Measurements from ENCODE around the gene PSME2. TPM values are rescaled to one million over a fixed set of nuclear protein-coding genes. Genes with fewer than 3 reads are reported as not detected.
A peak's percentile ranks its signal among the peaks of the same experiment; 100 is the strongest.

Gene PSME2
- total RNA-seq, 1 donor from 2014 or later: 108 TPM

DNA sequence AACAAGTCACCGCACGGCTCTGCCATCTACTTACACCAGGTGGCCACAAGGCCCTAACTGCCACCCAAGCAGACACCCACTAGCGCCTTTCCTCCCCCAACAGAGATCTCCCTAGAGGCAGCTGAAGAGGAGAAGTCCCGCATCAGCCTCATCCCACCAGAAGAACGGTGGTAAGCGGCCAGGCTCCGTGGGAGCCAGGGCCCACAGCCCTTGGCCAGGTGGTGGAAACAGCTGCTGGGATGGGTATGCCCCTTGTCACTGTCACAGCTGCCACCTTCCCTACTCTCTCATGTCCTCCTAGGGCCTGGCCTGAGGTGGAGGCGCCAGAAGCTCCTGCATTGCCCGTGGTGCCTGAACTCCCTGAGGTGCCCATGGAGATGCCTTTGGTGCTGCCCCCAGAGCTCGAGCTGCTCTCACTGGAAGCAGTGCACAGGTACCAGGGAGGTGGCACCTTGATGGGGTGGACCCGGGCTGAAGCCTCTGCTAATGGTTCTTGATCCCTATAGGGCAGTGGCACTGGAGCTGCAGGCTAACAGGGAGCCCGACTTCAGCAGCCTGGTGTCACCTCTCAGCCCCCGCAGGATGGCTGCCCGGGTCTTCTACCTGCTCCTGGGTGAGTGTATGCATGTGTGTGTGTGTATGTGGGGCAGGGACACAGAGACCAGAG lies 33.0 kb upstream of the PSME2 start:
- DNase-seq: no peak

DNA sequence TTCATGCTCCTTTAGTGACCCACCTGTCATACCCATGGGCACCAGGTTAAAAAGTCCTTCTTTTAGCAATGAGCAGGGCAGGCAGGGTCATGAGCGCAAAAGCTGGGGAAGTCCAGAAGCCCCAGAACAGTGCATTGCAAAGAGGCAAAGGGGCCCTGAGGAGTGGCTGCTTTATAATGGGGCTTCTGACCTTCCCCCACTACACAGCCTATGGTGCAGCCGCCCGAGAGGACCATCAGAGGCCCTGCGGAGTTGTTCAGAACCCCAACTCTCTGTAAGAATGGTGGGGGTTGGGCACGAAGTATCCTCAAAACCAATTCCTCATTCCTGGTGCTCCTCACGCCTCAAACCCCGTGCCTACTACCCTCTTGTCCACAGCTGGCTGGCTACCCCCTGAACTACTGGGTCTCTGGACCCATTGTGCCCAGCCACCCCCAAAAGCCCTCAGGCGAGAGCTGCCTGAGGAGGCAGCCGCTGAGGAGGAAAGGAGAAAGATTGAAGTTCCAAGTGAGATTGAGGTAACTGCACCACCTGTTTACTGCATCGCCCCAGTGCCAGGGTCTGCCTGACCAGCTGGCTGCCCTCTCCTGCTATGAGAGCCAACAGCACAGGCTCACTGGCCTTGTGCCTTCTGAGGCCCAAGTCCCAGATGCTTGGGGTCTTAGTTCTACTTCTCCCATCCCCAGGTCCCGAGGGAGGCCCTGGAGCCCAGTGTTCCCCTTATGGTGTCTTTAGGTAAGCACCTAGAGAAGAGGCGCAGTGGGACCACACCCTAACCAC lies 32.2 kb upstream of the PSME2 start:
- no peak for DNase-seq

DNA sequence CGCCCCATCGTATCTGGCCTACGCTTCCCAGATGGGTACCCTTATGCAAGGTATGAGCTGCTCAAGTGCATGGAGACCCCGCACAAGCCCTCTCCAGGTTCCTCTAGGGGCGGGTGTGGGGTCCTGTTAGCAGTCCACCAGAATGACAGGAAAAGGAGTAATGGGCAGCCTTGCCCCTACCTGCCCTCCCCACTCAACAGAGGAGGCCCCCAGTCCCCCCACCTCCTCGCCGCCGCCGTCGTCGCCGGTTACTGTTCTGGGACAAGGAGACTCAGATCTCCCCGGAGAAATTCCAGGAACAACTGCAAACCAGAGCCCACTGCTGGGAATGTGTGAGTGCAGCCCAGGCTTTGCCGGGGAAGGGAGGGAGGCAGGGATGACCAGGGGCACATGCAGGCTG lies 31.5 kb upstream of the PSME2 start:
- no peak for DNase-seq

DNA sequence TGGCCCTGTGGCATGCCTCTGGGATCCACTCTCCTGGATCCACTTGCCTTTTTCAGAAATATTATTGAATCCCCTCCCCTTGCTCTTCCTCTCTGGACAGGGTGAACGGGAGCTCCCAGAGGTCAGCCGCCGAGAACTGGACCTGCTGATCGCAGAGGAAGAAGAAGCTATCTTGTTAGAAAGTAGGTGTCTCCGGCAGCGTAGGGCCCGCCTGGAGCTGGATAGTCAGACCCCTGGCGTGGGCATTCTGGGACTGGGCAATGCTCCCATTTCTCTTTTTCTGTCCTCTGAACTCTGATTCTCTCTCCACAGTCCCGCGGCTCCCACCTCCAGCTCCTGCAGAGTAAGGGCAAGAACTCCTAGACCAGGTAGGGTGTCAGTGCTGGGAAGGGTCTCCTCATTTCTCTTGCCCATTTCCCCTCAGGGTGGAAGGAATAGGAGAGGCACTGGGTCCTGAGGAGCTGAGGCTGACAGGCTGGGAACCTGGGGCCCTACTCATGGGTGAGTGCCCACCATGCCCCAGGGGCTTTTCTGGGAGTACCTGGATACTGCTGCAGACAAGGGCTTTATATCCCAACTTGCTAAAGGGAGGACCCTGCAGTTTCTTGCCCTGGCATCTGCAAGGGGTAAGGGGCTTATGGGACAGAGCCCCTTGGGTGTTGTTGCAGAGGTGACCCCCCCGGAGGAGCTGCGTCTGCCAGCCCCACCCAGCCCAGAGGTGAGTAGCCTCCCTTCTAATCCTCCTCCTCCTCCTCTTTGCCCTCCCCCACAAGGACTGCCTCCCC lies 30.8 kb upstream of the PSME2 start:
- DNase-seq: no peak

DNA sequence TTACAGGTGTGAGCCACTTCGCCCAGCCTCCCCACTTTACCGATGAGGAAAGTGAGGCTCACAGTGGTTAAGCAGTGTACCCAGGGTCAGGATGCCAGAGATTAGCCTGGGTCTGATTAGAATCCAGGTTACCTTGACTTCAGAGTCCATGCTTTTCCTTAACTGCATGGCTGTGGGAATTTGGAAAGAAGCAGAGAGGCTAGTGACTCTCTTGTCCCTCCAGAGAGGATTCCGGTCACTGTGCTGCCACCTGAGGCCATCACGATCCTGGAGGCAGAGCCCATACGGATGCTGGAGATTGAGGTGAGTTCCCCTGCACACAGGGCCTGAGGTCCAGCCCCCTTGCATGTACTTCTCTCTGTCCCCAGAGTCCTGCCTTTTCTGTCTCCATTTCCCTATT lies 30.2 kb upstream of the PSME2 start:
- no peak for DNase-seq

DNA sequence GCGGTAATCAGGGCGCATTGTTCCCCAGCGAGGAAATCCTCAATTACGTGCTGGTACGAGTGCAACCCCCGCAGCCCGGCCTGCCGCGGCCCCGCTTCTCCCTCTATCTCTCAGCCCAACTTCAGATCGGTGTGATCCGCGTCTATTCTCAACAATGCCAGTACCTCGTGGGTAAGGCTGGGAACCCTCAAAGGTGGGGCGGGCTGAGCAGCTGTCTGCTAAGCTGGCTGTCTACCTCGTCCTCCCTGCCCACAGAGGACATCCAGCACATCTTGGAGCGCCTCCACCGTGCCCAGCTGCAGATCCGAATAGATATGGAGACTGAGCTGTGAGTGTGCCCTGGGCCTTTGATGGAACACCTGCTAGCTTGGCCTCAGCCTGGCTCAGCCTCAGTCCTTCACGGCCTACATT lies 26.5 kb upstream of the PSME2 start:
- no peak for DNase-seq

DNA sequence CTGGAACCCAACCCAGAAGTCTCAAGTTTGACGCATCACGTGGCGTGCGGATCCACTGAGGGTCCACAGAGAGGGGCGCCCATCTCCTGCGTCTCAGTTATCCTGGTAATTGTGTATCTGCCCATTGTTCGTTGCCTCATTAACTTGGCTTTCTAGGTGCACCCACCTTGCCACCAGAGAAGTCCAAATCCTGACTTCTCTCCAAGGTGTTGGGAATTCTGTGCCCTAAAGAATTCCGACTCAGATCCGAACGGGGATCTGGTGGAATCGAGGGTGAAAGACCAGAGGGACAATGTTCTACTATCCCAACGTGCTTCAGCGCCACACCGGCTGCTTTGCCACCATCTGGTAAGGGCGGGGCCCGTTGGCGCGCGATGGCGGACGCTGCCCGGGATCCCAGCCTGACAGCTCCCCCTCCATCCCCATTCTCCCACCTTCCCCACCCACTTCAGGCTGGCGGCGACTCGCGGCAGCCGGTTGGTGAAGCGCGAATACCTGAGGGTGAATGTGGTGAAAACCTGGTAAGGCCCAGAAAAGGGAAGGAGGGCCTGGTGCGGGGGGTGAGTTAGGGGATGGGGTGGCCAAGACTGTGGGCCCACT lies 26.0 kb upstream of the PSME2 start:
- no peak for DNase-seq

DNA sequence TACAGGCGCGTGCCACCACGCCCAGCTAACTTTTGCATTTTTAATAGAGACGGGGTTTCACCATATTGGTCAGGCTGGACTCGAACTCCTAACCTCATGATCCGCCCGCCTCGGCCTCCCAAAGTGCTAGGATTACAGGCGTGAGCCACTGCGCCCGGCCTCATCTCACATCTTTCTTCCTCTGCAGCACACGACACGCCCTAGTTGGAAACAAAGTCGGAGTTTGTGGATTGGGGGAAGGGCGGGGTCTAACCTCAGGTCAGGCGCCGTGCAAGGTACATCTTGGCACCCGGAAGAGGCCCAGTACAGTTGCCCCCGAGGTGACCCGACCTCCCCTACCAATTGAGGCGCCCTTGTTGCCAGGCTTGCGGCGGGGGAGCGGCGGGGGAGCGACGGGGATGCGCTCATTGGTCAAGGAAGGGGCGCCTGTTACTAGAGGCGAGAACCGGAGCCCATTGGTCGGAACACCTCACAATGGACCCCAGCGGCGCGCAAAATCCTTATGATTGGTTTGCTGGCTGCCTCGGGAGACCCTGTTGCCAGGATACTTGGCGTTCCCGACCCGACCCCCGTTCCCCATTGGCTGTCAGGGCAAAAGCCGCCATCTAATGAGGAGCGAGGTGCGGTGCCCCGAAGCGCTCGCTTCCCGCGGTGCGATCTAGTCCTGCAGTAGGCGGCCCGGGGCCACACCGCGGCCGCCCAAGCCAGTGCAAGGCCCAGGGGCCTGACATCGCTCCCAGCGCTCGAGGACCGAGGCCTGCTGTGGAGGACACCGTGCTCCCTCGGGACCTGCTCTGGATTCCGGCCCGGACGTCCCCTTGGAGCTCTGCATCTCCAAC lies 25.2 kb upstream of the PSME2 start, which contains the start of gene REC8:
Gene REC8 (plus strand): TSS at position 659 of the 839 bp plus-strand sequence. CDS start 473 bp downstream, outside the sequence.
- DNase-seq: peak; percentile 97

DNA sequence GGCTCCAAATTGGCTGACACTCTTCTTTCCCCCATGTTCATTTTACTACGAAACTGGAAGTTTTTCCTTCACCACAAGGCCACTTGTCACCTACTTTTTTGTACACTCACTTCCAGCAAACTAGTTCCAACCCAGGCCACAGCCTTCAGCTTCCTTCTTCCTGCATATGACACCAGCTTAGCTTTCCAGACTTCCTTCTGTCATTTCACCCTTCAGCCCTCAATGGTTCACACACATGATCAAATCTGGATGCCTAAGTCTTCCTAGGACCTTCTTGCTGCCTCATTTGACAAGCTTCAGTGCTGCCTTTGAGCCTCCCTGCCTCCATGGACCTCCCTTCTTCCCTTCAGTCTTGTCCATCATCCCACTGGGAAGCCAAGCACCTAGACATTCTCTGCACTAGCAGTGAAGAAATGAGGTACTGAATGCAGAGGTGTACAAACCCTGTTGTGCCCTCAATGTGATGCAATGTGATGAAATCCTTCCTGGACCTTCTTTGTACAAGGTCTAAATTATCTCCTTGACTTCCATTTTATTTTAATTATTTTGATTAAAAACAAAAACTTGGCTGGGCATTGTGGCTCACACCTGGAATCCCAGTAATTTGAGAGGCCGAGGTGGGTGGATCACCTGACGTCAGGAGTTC lies 21.2 kb upstream of the PSME2 start:
- DNase-seq: no peak

DNA sequence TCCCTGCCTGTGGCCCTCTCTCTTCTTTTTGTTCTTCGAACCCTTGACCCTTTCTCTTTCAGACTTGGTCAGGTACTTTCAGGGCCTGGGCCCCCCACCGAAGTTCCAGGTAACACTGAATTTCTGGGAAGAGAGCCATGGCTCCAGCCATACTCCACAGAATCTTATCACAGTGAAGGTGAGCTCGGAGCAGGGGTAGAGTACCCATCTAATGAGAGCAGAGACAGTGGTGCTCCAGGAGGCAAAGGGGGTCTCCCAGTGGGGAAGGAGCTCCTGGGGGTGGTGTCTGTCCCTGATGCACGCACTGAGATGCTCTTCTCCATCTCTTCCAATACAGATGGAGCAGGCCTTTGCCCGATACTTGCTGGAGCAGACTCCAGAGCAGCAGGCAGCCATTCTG lies 19.4 kb upstream of the PSME2 start:
- DNase-seq: no peak

DNA sequence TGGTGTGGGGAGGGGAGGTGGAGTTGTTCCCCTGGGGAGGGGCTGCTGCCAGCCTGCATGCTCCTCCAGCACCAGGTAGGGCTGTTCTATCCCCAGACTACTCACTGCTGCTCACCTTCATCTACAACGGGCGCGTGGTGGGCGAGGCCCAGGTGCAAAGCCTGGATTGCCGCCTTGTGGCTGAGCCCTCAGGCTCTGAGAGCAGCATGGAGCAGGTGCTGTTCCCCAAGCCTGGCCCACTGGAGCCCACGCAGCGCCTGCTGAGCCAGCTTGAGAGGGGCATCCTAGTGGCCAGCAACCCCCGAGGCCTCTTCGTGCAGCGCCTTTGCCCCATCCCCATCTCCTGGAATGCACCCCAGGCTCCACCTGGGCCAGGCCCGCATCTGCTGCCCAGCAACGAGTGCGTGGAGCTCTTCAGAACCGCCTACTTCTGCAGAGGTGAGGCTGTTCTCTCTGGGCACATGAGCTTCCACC lies 18.1 kb upstream of the PSME2 start:
- no peak for DNase-seq

DNA sequence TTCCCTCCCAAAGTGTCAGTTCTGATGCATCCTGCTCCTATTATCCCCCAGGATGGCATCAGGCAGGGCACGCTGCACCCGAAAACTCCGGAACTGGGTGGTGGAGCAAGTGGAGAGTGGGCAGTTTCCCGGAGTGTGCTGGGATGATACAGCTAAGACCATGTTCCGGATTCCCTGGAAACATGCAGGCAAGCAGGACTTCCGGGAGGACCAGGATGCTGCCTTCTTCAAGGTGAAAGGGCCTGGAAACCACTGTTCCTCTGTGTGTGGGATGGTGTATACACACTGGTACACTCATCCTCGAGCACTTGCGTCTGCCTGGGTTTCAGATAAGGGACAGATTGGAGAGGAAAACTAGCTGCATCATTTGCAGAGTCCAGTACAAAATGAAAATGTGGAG lies 15.7 kb upstream of the PSME2 start:
- DNase-seq: peak; percentile 37

DNA sequence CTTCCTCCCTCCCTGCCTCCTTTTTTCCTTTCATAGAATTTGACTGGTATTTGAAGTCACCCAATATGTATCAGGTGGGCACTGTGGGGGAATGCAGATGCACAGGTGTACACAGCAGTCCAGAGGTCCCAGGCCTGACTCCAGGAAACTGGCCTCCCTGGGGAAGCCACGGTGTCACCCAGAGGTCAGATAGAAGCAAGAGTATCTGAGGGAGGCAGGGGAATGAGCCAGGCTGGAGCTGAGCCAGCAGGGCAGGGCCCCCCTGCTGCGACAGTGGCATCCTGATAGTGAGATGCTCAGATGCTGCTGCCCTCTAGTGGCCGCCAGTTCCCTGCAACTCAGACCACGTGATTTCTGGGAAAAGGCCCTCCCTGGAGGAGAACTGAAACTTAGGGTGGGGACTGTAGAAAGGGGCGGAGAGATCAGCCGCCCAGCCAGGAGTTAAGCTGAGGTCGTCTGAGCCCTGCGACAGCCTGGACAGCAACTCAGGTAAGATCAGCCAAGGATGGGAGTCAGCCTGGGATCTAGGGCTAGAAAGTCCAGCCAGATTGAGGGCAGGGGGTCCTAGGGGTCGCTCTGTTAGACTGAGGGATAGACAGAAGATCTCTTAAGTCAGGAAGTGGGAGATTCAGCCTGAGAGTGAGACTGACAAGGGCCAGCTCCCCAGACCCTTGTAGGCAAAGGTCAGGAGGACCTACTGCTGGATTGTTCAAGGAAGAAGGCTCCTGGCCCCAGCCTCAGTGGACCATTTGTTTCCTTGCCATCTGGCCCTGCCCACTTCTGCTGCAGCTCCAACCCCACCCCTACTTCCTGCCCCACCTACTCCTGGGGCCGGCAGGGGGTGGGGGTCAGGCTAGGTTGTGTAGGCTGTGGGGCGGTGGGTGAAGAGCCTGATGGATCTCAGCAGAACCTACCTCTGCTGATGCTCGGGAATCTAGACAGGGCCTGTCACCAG lies 14.7 kb upstream of the PSME2 start, which contains the start of gene IRF9:
Gene IRF9 (plus strand): TSS at position 416 of the 955 bp plus-strand sequence. CDS start 880 bp downstream, outside the sequence.
- DNase-seq: peak; percentile 97

DNA sequence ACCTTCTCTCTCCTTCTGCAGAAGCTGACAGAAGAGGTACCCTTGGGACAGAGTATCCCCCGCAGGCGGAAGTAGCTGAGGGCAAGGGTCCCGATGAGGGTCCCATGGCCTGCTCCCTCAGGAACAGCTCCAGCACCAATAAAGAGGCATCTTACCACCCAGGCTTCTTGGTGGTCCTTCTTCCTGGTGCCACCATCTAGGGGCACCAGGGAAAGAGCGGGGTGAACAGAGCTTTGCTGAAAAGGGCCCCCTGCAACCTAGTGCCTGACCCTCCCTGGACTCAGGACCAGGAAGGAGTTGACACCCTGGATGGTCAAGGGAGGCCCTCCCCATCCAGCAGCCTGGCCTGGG lies 14.1 kb upstream of the PSME2 start:
- DNase-seq: no peak

DNA sequence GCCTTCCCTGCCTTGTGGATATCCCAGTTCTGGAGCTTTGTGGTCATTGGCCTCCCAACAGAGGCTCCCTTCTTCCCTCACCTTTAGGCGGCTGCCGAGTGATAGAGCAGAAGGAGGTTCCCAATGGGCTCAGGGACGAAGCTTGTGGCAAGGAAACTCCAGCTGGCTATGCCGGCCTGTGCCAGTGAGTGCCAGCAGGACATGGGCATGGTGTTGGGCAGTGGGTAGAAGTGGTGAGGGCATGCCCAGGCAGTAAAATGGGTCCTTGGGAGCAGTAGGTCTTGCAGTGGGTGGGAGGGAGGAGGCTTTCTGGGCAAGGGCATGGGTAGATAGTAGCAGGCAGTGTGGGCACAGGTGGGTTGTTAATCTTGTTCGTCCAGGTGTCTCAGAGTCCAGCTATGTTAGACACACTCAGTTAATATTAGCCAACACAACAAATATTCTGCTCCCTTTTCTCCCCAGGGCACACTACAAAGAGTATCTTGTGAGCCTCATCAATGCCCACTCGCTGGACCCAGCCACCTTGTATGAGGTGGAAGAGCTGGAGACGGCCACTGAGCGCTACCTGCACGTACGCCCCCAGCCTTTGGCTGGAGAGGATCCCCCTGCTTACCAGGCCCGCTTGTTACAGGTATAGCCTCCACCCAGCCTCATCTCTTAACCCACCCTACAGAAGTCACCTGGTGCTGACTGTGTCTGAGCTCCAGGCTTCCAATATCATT lies 13.5 kb upstream of the PSME2 start:
- DNase-seq: no peak

DNA sequence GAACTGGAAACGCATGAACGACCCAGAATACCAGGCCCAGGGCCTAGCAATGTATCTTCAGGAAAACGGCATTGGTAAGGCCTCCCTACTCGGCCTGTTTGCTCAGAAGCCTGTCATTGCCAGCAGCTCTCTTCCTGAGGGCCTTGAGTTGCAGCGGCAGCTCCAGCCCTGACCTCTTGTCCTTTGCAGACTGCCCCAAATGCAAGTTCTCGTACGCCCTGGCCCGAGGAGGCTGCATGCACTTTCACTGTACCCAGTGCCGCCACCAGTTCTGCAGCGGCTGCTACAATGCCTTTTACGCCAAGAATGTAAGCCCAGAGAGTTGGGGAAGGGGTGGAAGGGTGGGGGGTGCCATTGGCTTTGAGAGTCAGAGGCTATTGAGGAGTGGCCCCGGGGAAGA lies 10.9 kb upstream of the PSME2 start:
- DNase-seq: no peak

DNA sequence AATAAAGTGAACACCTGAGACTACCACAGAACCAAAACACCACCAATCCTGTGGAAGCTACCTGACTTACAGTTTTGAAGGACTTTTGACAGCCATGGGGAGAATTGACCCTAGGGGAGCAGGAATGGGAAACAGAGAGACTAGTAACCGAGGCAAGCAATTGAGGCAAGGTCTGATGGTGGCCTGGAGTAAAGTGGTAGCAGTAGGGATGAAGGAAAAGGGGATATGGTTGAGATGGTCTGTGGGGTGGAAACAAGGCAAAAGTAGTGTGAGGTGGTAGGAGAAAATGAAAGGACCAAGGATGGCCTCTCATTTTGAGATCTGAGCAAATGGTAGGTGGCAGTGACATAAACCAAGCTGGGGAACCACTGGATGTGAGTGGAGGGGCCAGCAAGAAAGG lies 10.4 kb upstream of the PSME2 start:
- DNase-seq: no peak

DNA sequence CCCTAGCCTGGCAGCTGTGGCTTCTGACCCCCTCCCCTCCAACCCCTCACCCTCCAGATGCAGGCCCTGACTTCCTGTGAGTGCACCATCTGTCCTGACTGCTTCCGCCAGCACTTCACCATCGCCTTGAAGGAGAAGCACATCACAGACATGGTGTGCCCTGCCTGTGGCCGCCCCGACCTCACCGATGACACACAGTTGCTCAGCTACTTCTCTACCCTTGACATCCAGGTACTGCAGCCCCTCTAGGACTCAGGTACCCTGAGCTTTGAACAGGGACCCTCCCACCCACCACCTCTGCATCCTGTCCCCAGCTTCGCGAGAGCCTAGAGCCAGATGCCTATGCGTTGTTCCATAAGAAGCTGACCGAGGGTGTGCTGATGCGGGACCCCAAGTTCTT lies 8.7 kb upstream of the PSME2 start:
- DNase-seq: no peak

DNA sequence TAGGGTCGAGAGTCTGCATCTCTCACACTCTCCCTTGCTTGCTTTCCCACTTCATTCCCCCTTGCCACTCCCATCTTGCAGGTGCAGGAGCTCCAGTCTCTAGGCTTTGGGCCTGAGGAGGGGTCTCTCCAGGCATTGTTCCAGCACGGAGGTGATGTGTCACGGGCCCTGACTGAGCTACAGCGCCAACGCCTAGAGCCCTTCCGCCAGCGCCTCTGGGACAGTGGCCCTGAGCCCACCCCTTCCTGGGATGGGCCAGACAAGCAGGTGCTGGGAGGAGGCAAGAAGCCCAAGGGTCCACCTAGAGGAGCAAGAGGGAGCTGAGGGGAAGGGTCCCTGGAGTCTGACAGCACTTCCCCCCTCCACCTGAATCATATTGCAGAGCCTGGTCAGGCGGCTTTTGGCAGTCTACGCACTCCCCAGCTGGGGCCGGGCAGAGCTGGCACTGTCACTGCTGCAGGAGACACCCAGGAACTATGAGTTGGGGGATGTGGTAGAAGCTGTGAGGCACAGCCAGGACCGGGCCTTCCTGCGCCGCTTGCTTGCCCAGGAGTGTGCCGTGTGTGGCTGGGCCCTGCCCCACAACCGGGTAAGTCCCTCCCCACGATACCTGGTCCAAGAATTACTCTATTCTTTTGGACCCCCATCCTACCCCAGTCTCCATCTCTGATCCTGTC lies 5.1 kb upstream of the PSME2 start:
- no peak for DNase-seq
